Bronchial epithelial cell (primary cell): ENCODE data around the gene CALD1. TPM values are rescaled to one million over a fixed set of nuclear protein-coding genes. Genes with fewer than 3 reads are reported as not detected.

Source experiments
- DNase-seq: peaks from one replicate; pipeline ENCODE4 v3.0.0-alpha.2; 2010; ENCODE audit warnings: low read depth
- FAIRE-seq: peaks from 2 replicates; lab custom pipeline; 2011; peaks lifted over from hg19 to GRCh38; lab: Jason Lieb, UNC
- H3K27me3 ChIP-seq: 2 replicates; pipeline ENCODE4 v1.5.1; 2011; ENCODE audit warnings: low read length; ENCODE audit not compliant: control insufficient read depth, insufficient read depth
- H3K36me3 ChIP-seq: 2 replicates; pipeline ENCODE4 v1.5.1; 2011; ENCODE audit warnings: low read length; ENCODE audit not compliant: control insufficient read depth, insufficient read depth
- H3K4me3 ChIP-seq: 2 replicates; pipeline ENCODE4 v1.5.1; 2011; ENCODE audit warnings: mild to moderate bottlenecking, low read depth, low read length, control low read depth
- total RNA-seq: library from RNA; depleted of rRNA; stranded (reverse); fragments of >200 nt; gene quantifications from 2 replicates; pipeline ENCODE4 v1.2.1, GENCODE V29; 2014
- TF ChIP-seq, protein P1 (sequence below): IDR thresholded peaks from 2 replicates; pipeline ENCODE4 v1.5.1; 2011; ENCODE audit warnings: mild to moderate bottlenecking, moderate library complexity, low read length, control low read depth, inconsistent platforms; ENCODE audit not compliant: insufficient read depth, severe bottlenecking

CALD1 gene
- total RNA-seq, 1 donor from 2014 or later: 71.3 TPM

- FAIRE-seq (no peak), DNase-seq (no peak)
- no peaks in the 10 kb centered on the region for H3K36me3 ChIP-seq
- TF ChIP-seq, protein P1, sequence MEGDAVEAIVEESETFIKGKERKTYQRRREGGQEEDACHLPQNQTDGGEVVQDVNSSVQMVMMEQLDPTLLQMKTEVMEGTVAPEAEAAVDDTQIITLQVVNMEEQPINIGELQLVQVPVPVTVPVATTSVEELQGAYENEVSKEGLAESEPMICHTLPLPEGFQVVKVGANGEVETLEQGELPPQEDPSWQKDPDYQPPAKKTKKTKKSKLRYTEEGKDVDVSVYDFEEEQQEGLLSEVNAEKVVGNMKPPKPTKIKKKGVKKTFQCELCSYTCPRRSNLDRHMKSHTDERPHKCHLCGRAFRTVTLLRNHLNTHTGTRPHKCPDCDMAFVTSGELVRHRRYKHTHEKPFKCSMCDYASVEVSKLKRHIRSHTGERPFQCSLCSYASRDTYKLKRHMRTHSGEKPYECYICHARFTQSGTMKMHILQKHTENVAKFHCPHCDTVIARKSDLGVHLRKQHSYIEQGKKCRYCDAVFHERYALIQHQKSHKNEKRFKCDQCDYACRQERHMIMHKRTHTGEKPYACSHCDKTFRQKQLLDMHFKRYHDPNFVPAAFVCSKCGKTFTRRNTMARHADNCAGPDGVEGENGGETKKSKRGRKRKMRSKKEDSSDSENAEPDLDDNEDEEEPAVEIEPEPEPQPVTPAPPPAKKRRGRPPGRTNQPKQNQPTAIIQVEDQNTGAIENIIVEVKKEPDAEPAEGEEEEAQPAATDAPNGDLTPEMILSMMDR: no peak
- H3K4me3 ChIP-seq: no peak overlapping the region
- no peaks in the 10 kb centered on the region for H3K27me3 ChIP-seq
Observed at GRCh38 chr7:134742688-134743350, 36.6 kb upstream of the CALD1 start.

DNA sequence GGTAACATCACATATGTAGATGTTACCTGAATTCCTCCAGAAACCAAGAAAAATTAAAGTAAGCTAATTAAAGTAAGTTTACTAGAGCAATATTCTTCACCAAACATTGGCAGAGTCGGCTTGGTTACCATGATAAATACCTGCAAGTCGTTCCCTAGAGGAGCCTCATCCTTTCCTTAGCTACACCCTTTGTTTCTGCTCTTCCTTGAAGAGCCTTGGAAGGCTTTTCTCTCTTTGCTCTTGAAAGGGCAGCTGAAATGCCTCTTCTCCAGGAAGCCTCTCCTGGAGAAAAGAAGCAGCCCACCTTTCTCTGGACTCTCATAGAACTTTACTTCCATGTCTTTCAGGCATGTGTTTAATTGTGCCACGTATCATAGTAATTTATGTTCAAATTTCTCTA, 34.9 kb upstream of the CALD1 start:
- FAIRE-seq (no peak), DNase-seq (no peak)
- Histone ChIP-seq H3K4me3 (no peak overlapping the region), H3K36me3 (no peaks in the 10 kb centered on the region), H3K27me3 (no peaks in the 10 kb centered on the region)
- TF ChIP-seq, protein P1: no peak

DNA sequence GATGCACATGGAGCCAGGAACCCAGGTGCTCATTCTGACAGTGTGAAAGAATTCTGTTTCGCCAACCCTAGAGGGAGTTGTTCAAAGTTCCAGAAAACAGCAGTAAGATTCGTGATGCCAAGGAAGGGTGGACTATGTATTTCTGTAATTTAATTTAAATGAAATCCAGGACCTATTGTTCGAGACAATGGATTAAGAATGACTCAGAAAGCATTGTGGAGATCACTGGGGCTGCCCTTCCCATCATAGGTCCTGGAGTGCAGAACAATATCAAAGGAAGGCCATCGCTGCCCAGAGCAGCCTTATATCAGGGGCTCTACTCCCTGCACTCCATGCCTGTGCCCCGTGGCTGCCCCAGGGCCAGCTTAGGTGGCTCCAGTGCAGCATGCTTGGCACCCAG, 32.1 kb upstream of the CALD1 start:
- Histone ChIP-seq H3K36me3 (no peaks in the 10 kb centered on the region), H3K4me3 (no peak overlapping the region), H3K27me3 (no peaks in the 10 kb centered on the region)
- FAIRE-seq: no peak
- no peak for DNase-seq
- TF ChIP-seq, protein P1: no peak

GRCh38 chr7:134750083-134751062, 29.1 kb upstream of the CALD1 start:
- DNase-seq: peak; percentile 42
- Histone ChIP-seq H3K27me3 (no peaks in the 10 kb centered on the region), H3K4me3 (no peak overlapping the region), H3K36me3 (no peaks in the 10 kb centered on the region)
- TF ChIP-seq, protein P1: peak; percentile 76
- FAIRE-seq: no peak

DNA sequence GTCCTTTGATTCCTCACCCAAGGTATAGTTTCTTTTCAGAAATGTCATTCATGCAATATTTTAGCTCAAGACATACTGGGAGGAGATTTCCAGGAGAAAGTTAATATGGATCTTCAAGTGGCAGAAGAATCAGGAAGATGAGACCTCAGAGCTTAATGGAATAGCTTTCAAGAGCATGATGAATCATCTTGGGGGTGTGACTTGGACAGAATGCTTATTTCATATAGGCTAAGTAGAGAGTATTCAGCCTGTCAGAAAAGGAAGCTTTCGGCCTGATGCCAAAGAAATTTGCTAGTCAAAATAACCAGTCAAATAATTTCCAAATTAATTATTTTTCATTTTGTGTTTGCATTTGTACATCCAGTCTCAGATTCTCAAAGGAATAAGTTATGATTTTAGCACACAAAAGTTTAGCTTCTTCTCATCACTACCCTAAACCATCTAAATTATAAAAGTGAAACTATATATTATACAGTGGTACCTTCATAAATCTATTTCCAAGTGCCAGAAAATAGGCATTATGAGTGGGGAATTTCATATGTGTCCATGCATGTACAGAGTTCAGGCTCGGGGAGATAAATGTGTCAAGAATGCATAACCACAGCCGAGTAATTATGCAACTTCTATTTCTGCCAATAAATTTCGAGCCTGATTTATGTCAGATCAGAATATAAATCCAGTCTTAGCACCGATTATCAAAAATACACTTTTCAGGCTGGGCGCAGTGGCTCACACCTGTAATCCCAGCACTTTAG, 27.3 kb upstream of the CALD1 start:
- TF ChIP-seq, protein P1: no peak
- H3K4me3 ChIP-seq: no peak overlapping the region
- FAIRE-seq (no peak), DNase-seq (peak; percentile 87)
- H3K27me3 ChIP-seq: no peaks in the 10 kb centered on the region
- H3K36me3 ChIP-seq: no peaks in the 10 kb centered on the region
